ENCODE results near the gene RHBDD1. TPM values are rescaled to one million over a fixed set of nuclear protein-coding genes. Genes with fewer than 3 reads are reported as not detected.

Gene RHBDD1
- total RNA-seq, 2 donors from 2014 or later = 35.5 to 57.1 TPM

GRCh38 chr2:226934546-226935201 lies 98.8 kb downstream of the RHBDD1 start:
- no peak overlapping the region for H3K27ac Mint-ChIP-seq
- no peak overlapping the region for H3K4me3 Mint-ChIP-seq
- H3K4me1 Mint-ChIP-seq = no peaks in the 10 kb centered on the region
- ATAC-seq (replicated peaks) = no peak
- H3K9me3 Mint-ChIP-seq = no peaks in the 10 kb centered on the region
- no peaks in the 10 kb centered on the region for H3K27me3 Mint-ChIP-seq
- H3K36me3 Mint-ChIP-seq (ENCODE audit: low read depth) = peaks cover 36% of the 10 kb centered on the region

GRCh38 chr2:226943862-226944620 lies 108.2 kb downstream of the RHBDD1 start:
- no peak overlapping the region for H3K4me3 Mint-ChIP-seq
- H3K27me3 Mint-ChIP-seq = no peaks in the 10 kb centered on the region
- peaks cover 27% of the 10 kb centered on the region for H3K36me3 Mint-ChIP-seq (ENCODE audit: low read depth)
- H3K9me3 Mint-ChIP-seq = peaks cover 9% of the 10 kb centered on the region
- no peaks in the 10 kb centered on the region for H3K4me1 Mint-ChIP-seq
- no peak for ATAC-seq (replicated peaks)
- H3K27ac Mint-ChIP-seq = no peak overlapping the region

GRCh38 chr2:226953206-226953605 lies 117.4 kb downstream of the RHBDD1 start:
- no peak overlapping the region for H3K27ac Mint-ChIP-seq
- no peaks in the 10 kb centered on the region for H3K4me1 Mint-ChIP-seq
- H3K9me3 Mint-ChIP-seq = peaks cover 9% of the 10 kb centered on the region
- peaks cover 28% of the 10 kb centered on the region for H3K36me3 Mint-ChIP-seq (ENCODE audit: low read depth)
- H3K4me3 Mint-ChIP-seq = no peak overlapping the region
- no peaks in the 10 kb centered on the region for H3K27me3 Mint-ChIP-seq
- ATAC-seq (replicated peaks) = no peak

- Mint-ChIP-seq H3K27me3 (no peaks in the 10 kb centered on the region), H3K27ac (no peak overlapping the region), H3K4me3 (no peak overlapping the region), H3K9me3 (peaks cover 9% of the 10 kb centered on the region), H3K36me3 (ENCODE audit: low read depth) (peaks cover 28% of the 10 kb centered on the region), H3K4me1 (no peaks in the 10 kb centered on the region)
- no peak for ATAC-seq (replicated peaks)
Measured at GRCh38 chr2:226953826-226954225, 118.0 kb downstream of the RHBDD1 start.

GRCh38 chr2:226956659-226957058 lies 120.8 kb downstream of the RHBDD1 start:
- ATAC-seq (replicated peaks) = no peak
- H3K27me3 Mint-ChIP-seq = no peaks in the 10 kb centered on the region
- H3K36me3 Mint-ChIP-seq (ENCODE audit: low read depth) = peaks cover 22% of the 10 kb centered on the region
- no peak overlapping the region for H3K4me3 Mint-ChIP-seq
- no peaks in the 10 kb centered on the region for H3K4me1 Mint-ChIP-seq
- peaks cover 9% of the 10 kb centered on the region for H3K9me3 Mint-ChIP-seq
- no peak overlapping the region for H3K27ac Mint-ChIP-seq

- H3K36me3 Mint-ChIP-seq (ENCODE audit: low read depth) = peaks cover 20% of the 10 kb centered on the region
Measured at GRCh38 chr2:226959418-226959817, 123.6 kb downstream of the RHBDD1 start.

GRCh38 chr2:226962176-226962773 lies 126.4 kb downstream of the RHBDD1 start:
- Mint-ChIP-seq H3K9me3 (peaks cover 2% of the 10 kb centered on the region), H3K36me3 (ENCODE audit: low read depth) (peaks cover 11% of the 10 kb centered on the region), H3K27me3 (no peaks in the 10 kb centered on the region), H3K27ac (no peak overlapping the region), H3K4me1 (no peaks in the 10 kb centered on the region), H3K4me3 (no peak overlapping the region)
- ATAC-seq (replicated peaks) = no peak

More at GRCh38 chr2:226959418-226959817, 123.6 kb downstream of the RHBDD1 start:
- Mint-ChIP-seq H3K4me3 (no peak overlapping the region), H3K27me3 (no peaks in the 10 kb centered on the region), H3K9me3 (peaks cover 9% of the 10 kb centered on the region), H3K4me1 (no peaks in the 10 kb centered on the region), H3K27ac (no peak overlapping the region)
- ATAC-seq (replicated peaks) = no peak

GRCh38 chr2:226963528-226963927 lies 127.7 kb downstream of the RHBDD1 start:
- no peak for ATAC-seq (replicated peaks)
- H3K4me1 Mint-ChIP-seq = no peaks in the 10 kb centered on the region
- no peak overlapping the region for H3K27ac Mint-ChIP-seq
- H3K9me3 Mint-ChIP-seq = no peaks in the 10 kb centered on the region
- H3K4me3 Mint-ChIP-seq = no peak overlapping the region
- no peaks in the 10 kb centered on the region for H3K27me3 Mint-ChIP-seq
- peaks cover 7% of the 10 kb centered on the region for H3K36me3 Mint-ChIP-seq (ENCODE audit: low read depth)

- H3K36me3 Mint-ChIP-seq (ENCODE audit: low read depth) = peaks cover 7% of the 10 kb centered on the region
- no peak overlapping the region for H3K4me3 Mint-ChIP-seq
- H3K4me1 Mint-ChIP-seq = peaks cover 4% of the 10 kb centered on the region
- no peaks in the 10 kb centered on the region for H3K27me3 Mint-ChIP-seq
- no peak overlapping the region for H3K27ac Mint-ChIP-seq
- no peak for ATAC-seq (replicated peaks)
- no peaks in the 10 kb centered on the region for H3K9me3 Mint-ChIP-seq
Measured at GRCh38 chr2:226965376-226965775, 129.5 kb downstream of the RHBDD1 start.

GRCh38 chr2:226969417-226970080 lies 133.7 kb downstream of the RHBDD1 start:
- Mint-ChIP-seq H3K9me3 (no peaks in the 10 kb centered on the region), H3K4me3 (no peak overlapping the region), H3K4me1 (peaks cover 4% of the 10 kb centered on the region), H3K27ac (no peak overlapping the region), H3K36me3 (ENCODE audit: low read depth) (peaks cover 11% of the 10 kb centered on the region), H3K27me3 (no peaks in the 10 kb centered on the region)
- ATAC-seq (replicated peaks) = no peak

GRCh38 chr2:226970362-226970761 lies 134.5 kb downstream of the RHBDD1 start:
- H3K4me3 Mint-ChIP-seq = no peak overlapping the region
- H3K36me3 Mint-ChIP-seq (ENCODE audit: low read depth) = peaks cover 11% of the 10 kb centered on the region
- H3K27ac Mint-ChIP-seq = no peak overlapping the region
- ATAC-seq (replicated peaks) = no peak
- no peaks in the 10 kb centered on the region for H3K9me3 Mint-ChIP-seq
- H3K27me3 Mint-ChIP-seq = no peaks in the 10 kb centered on the region
- H3K4me1 Mint-ChIP-seq = peaks cover 4% of the 10 kb centered on the region

GRCh38 chr2:226971084-226971483 lies 135.2 kb downstream of the RHBDD1 start:
- Mint-ChIP-seq H3K9me3 (no peaks in the 10 kb centered on the region), H3K4me1 (peaks cover 4% of the 10 kb centered on the region), H3K27me3 (no peaks in the 10 kb centered on the region), H3K4me3 (no peak overlapping the region), H3K27ac (no peak overlapping the region), H3K36me3 (ENCODE audit: low read depth) (peaks cover 11% of the 10 kb centered on the region)
- no peak for ATAC-seq (replicated peaks)

- H3K4me1 Mint-ChIP-seq = peaks cover 4% of the 10 kb centered on the region
- no peaks in the 10 kb centered on the region for H3K27me3 Mint-ChIP-seq
- H3K27ac Mint-ChIP-seq = no peak overlapping the region
- peaks cover 11% of the 10 kb centered on the region for H3K36me3 Mint-ChIP-seq (ENCODE audit: low read depth)
- H3K4me3 Mint-ChIP-seq = no peak overlapping the region
- H3K9me3 Mint-ChIP-seq = no peaks in the 10 kb centered on the region
- ATAC-seq (replicated peaks) = no peak
Measured at GRCh38 chr2:226971770-226972169, 135.9 kb downstream of the RHBDD1 start.

GRCh38 chr2:226973816-226974215 lies 138.0 kb downstream of the RHBDD1 start:
- H3K27ac Mint-ChIP-seq = no peak overlapping the region
- H3K9me3 Mint-ChIP-seq = no peaks in the 10 kb centered on the region
- H3K4me1 Mint-ChIP-seq = peaks cover 10% of the 10 kb centered on the region
- no peak for ATAC-seq (replicated peaks)
- peaks cover 11% of the 10 kb centered on the region for H3K36me3 Mint-ChIP-seq (ENCODE audit: low read depth)
- H3K27me3 Mint-ChIP-seq = no peaks in the 10 kb centered on the region
- H3K4me3 Mint-ChIP-seq = no peak overlapping the region
